Esophagus squamous epithelium (tissue), 5 donors: Measurements from ENCODE around the gene BNC2. TPM values are rescaled to one million over a fixed set of nuclear protein-coding genes. Genes with fewer than 3 reads are reported as not detected.

Experiments
- DNase-seq: peaks from one replicate; lab custom pipeline; 2025; lab: John Stamatoyannopoulos, UW
- H3K27ac ChIP-seq, 4 donors: fragments of 200-600 bp; sonication (generic); one replicate each; pipeline ENCODE4 v1.5.1; 2016 to 2019; ENCODE audit warnings: mild to moderate bottlenecking in 1 of 4
- H3K27me3 ChIP-seq, 4 donors: fragments of 200-600 bp; sonication (generic); 1 replicate in 3 of 4; 2 replicates in 1 of 4; pipeline versions ENCODE4 v1.5.1 to v1.6.0; 2017 to 2021; ENCODE audit warnings: antibody characterized with exemption in 1 of 4
- H3K36me3 ChIP-seq, 3 donors: fragments of 200-600 bp; sonication (generic); one replicate each; pipeline ENCODE4 v1.5.1; 2016 to 2019
- H3K4me1 ChIP-seq, 3 donors: fragments of 200-600 bp; sonication (generic); one replicate each; pipeline ENCODE4 v1.5.1; 2017 to 2019
- H3K4me3 ChIP-seq, 4 donors: fragments of 200-600 bp; sonication (generic); 1 replicate in 3 of 4; 2 replicates in 1 of 4; pipeline ENCODE4 v1.5.1; 2016 to 2019; ENCODE audit warnings: mild to moderate bottlenecking in 2 of 4, moderate library complexity in 1 of 4
- H3K9me3 ChIP-seq, 3 donors: fragments of 200-600 bp; sonication (generic); one replicate each; pipeline ENCODE4 v1.5.1; 2016 to 2019
- CTCF ChIP-seq, 6 experiments: fragments of 450-650 bp in 4 of 6; fragments of 200-600 bp in 2 of 6; sonication (generic) in 2 of 6; IDR thresholded peaks; one replicate each; pipeline ENCODE4 v1.5.1; 2016 to 2019; ENCODE audit warnings: antibody characterized with exemption in 6 of 6, mild to moderate bottlenecking in 4 of 6, moderate library complexity in 4 of 6
- POLR2A ChIP-seq, 4 donors: fragments of 450-650 bp; IDR thresholded peaks; one replicate each; pipeline ENCODE4 v1.6.1; 2017; ENCODE audit warnings: antibody characterized with exemption in 4 of 4, mild to moderate bottlenecking in 4 of 4, moderate library complexity in 3 of 4
- WGBS, 2 donors: methylation state at CpG; one replicate each; pipeline ENCODE4 v1.1.5; 2018; 5-methylcytosine and 5-hydroxymethylcytosine counted together
- intact Hi-C: fragments of 100-400 bp; cut with DNase I; formaldehyde crosslinking; loops from one replicate; pipeline ENCODE4 v1.15.0; 2022
- total RNA-seq, 4 donors: library from RNA; depleted of rRNA; stranded (reverse); fragments of >200 nt; gene quantifications; one replicate each; pipeline ENCODE4 v1.1.0, GENCODE V29; 2016
- donor health status: DM: yes; HTN: yes; CAD: no.

Gene BNC2
- total RNA-seq, 4 donors from 2014 or later: 3.6 to 41.8 (median 8.5) TPM

DNA sequence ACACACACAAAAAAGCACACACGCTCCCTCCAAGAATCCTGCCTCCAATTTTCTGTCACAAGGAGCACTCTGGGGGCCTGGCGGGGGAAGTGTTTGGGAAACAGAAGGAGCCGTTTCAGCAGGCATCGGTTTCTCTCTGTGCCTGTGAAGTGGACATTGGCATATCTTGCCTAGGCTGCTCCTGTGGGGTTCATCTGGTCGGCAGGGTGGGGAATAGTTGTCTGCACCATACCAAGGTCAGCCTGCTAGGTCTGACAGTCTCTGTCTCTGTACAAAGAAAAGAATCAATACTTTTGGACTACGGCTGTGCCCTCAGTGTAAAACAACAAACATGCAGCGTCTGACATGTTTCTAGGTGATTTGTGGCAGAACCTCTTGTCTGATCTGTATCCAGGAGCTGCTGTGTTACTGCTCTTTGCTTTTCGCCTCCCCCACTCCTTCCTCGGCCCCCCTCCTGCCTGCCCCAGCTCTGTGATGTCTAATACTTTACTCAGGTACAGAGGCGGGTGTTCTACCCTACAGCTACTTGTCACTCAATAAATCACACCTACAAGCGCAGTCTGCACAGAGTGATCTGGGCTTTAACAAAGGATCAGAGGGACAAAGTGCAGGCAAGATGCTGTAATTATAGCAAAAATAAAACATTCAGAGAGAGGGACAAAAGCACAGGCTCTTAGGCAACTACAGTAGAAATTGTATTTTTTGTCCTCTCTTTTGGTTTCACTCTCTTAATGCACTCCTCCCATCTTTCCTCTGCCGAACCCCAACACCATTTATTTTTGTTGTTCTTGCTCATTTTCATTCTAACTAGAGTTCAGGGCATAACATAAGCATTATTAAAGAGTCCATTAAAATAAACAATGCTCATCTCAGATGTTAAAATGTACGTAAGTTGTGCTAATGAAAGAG, 216.7 kb downstream of the BNC2 start:
- H3K36me3 ChIP-seq: no peaks in the 10 kb centered on the region
- 33 to 38% methylated on average over 11 to 13 of the region's 13 CpGs for WGBS, 2 donors
- no peaks in the 10 kb centered on the region for H3K27me3 ChIP-seq
- H3K27ac ChIP-seq: peak overlapping the region in 2 of 4 donors; percentile 40 to 58
- H3K4me3 ChIP-seq: peak overlapping the region in 3 of 4 donors; percentile 16 to 54 (median 27)
- no peak for TF ChIP-seq CTCF (IDR thresholded peaks at IDR 0.05)
- intact Hi-C loops: no loop called here
- H3K9me3 ChIP-seq: no peaks in the 10 kb centered on the region
- DNase-seq: no peak
- peaks cover 0 to 15% (median 9%) of the 10 kb centered on the region in 3 donors for H3K4me1 ChIP-seq

DNA sequence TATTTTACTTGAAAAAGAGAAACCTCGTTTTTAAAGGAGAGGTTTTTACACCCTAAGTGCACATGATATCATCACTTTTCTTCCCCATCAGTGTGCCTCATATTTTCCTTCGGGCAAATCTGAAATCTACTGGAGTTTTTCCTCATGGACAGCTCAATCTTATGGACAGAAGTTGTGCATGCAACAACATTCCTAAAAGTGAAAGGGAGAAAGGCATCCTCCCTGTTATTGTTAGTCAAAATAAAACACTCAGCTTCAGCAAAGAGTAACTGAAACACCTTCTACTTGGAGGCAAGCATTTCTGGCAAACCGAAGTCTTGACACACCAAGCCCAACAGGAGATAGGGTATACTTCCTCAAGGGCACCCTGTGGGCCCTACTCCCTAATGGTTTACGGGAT, 217.9 kb downstream of the BNC2 start:
- Histone ChIP-seq H3K27ac (no peak overlapping the region), H3K9me3 (no peaks in the 10 kb centered on the region), H3K27me3 (no peaks in the 10 kb centered on the region), H3K4me1 (peaks cover 0 to 15% (median 9%) of the 10 kb centered on the region in 3 donors), H3K36me3 (no peaks in the 10 kb centered on the region), H3K4me3 (no peak overlapping the region)
- no peak for DNase-seq
- intact Hi-C loops: no loop called here
- TF ChIP-seq POLR2A (IDR thresholded peaks at IDR 0.05) (no peak), CTCF (IDR thresholded peaks at IDR 0.05) (no peak)
- 50 to 57% methylated on average over 4 of the region's 4 CpGs for WGBS, 2 donors

DNA sequence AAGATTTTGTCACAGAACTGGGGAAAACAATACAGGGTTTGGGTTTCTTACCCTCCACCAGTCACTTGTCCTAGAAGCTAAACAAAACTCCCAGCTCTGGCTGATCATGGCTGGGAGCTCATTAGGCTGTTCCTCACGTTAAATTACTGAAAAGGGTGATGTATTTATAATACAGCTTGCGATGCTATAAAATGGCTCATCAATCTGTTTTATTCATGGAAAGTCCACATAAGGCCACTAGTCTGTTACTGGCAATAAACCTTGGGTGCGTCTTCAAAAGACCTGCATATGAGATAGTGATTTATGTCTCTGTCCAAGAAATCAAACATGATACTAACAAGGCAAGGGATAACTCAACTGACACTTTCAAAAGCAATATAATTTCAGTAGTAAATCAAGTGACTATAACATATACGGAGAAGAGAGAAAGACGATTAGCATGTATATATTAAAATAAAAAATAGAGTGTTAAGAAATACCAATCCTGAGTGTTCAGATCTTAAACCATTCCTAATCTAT, 219.0 kb downstream of the BNC2 start:
- Histone ChIP-seq H3K36me3 (no peaks in the 10 kb centered on the region), H3K9me3 (no peaks in the 10 kb centered on the region), H3K27ac (no peak overlapping the region), H3K4me1 (peaks cover 0 to 15% (median 9%) of the 10 kb centered on the region in 3 donors), H3K27me3 (no peaks in the 10 kb centered on the region), H3K4me3 (no peak overlapping the region)
- DNase-seq: no peak
- intact Hi-C loops: no loop called here
- WGBS, 2 donors: 69 to 83% methylated on average over 5 of the region's 5 CpGs
- no peak for TF ChIP-seq CTCF (IDR thresholded peaks at IDR 0.05)
- TF ChIP-seq POLR2A (IDR thresholded peaks at IDR 0.05): no peak

GRCh38 chr9:16645970-16646369, 224.5 kb downstream of the BNC2 start:
- TF ChIP-seq POLR2A (IDR thresholded peaks at IDR 0.05) (no peak), CTCF (IDR thresholded peaks at IDR 0.05) (no peak)
- Histone ChIP-seq H3K27ac (no peak overlapping the region), H3K9me3 (no peaks in the 10 kb centered on the region), H3K4me3 (no peak overlapping the region), H3K4me1 (peaks cover 0 to 7% (median 0%) of the 10 kb centered on the region in 3 donors), H3K36me3 (no peaks in the 10 kb centered on the region), H3K27me3 (no peaks in the 10 kb centered on the region)
- WGBS, 2 donors: 72 to 78% methylated on average over 4 of the region's 4 CpGs
- intact Hi-C loops: no loop called here
- DNase-seq: no peak
